ENCODE results near the gene PRDM5.

Gene PRDM5

DNA sequence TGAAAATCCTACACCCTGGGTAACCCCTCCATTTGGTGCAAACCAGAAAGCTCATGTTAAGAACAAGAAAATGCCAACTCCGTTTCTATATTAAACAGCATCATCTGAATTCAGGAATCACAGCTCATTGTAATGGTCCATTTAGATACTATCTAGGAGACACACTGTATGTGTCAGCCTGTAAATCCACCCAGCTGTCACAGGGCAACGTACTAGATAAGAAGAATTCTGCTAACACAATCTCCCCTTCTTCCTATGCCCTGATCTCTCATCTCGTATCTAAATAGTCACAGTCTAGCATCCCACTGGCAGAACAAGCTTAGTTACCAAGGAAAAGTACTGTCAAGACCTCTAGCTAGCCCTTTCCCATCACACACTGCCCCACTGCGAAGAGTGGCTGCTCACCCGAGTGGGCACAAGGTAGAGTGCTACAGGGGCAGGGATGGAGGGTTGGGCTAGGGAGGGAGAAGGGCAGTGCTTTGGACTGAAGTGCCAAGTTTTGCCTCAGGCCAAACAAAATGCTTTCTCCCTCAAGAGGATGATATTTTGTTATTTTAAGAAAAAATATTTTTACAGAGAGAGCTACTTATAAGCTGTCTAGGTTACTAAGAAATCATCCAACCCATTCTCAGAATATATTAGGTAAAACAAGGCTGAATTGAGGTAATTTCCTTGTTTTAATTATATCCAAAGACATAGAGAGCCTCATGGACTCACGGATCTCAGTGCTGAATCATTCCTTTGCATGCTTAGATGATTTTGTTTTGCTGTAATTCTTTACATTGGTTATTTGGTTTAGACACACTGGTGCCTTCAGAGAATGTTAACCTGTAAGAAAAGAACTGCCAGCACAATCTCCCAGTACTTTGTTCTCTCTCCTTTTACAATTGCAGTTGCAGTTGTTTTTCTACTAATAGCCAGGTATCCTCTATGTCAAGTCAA lies 196.6 kb downstream of the PRDM5 start:
- H3K27ac ChIP-seq: no peak overlapping the region
- TF ChIP-seq, protein P1, sequence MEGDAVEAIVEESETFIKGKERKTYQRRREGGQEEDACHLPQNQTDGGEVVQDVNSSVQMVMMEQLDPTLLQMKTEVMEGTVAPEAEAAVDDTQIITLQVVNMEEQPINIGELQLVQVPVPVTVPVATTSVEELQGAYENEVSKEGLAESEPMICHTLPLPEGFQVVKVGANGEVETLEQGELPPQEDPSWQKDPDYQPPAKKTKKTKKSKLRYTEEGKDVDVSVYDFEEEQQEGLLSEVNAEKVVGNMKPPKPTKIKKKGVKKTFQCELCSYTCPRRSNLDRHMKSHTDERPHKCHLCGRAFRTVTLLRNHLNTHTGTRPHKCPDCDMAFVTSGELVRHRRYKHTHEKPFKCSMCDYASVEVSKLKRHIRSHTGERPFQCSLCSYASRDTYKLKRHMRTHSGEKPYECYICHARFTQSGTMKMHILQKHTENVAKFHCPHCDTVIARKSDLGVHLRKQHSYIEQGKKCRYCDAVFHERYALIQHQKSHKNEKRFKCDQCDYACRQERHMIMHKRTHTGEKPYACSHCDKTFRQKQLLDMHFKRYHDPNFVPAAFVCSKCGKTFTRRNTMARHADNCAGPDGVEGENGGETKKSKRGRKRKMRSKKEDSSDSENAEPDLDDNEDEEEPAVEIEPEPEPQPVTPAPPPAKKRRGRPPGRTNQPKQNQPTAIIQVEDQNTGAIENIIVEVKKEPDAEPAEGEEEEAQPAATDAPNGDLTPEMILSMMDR (IDR thresholded peaks at IDR 0.05): no peak
- TF ChIP-seq ZFX (IDR thresholded peaks at IDR 0.05; ENCODE audit: borderline replicate concordance): no peak

DNA sequence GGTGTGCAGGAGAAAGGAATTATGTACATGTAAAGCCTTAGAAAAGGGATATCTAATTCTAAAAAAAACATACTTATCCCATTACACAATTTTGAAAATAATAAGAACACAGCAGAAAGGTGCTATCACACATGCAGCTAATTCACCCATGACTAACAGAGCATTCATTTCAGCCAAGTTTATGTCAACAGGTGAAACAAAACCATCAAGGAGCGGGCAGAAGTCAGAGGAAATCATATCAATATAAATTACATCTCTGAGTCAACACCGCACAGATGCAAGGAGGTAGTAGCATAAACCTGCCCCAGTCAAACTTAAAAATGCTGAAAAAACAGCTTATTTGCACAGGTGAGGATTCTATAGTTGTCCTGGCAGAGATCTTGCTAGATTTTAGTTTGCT lies 197.9 kb downstream of the PRDM5 start:
- H3K27ac ChIP-seq: no peak overlapping the region
- TF ChIP-seq, protein P1 (IDR thresholded peaks at IDR 0.05): no peak
- TF ChIP-seq ZFX (IDR thresholded peaks at IDR 0.05; ENCODE audit: borderline replicate concordance): no peak

- H3K27ac ChIP-seq: no peak overlapping the region
- TF ChIP-seq, protein P1 (IDR thresholded peaks at IDR 0.05): no peak
- TF ChIP-seq ZFX (IDR thresholded peaks at IDR 0.05; ENCODE audit: borderline replicate concordance): no peak
Measured at GRCh38 chr4:120723986-120724385, 198.5 kb downstream of the PRDM5 start.

GRCh38 chr4:120723105-120723504 lies 199.4 kb downstream of the PRDM5 start:
- no peak overlapping the region for H3K27ac ChIP-seq
- no peak for TF ChIP-seq ZFX (IDR thresholded peaks at IDR 0.05; ENCODE audit: borderline replicate concordance)
- TF ChIP-seq, protein P1 (IDR thresholded peaks at IDR 0.05): no peak

GRCh38 chr4:120722655-120723054 lies 199.9 kb downstream of the PRDM5 start:
- TF ChIP-seq ZFX (IDR thresholded peaks at IDR 0.05; ENCODE audit: borderline replicate concordance): no peak
- TF ChIP-seq, protein P1 (IDR thresholded peaks at IDR 0.05): no peak

DNA sequence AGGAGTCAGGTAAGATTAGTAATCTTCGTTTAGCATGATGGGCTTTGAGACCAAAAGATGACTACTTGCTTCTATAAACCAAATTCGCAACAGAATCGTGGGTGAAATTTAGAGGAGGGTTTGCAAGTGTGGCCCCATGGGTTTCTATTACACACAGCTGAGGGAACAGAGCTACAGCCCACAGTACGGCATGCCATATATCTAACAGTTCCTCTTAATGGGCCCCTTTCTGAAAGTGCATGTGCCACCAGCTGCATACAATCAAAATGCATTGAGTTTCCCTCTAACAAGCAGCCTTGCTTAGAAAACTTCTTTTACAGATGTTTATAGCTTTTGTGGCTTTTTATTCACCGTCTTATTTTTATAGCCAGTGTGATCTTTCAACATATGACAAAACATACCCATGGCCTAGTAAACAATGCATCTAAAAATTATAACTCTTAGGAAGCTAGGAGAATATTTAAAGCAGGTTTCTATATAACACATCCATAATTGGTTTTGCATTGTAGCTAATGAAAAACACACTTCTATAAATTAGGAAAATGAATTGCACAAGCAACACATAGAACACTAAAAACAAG lies 202.1 kb downstream of the PRDM5 start:
- H3K27ac ChIP-seq: no peak overlapping the region
- TF ChIP-seq ZFX (IDR thresholded peaks at IDR 0.05; ENCODE audit: borderline replicate concordance): no peak
- TF ChIP-seq, protein P1 (IDR thresholded peaks at IDR 0.05): no peak

More at GRCh38 chr4:120722655-120723054, 199.9 kb downstream of the PRDM5 start:
- H3K27ac ChIP-seq: no peak overlapping the region

All from 22Rv1 (cell line).